Bronchial epithelial cell (primary cell): Measurements from ENCODE around the gene C1orf105. TPM values are rescaled to one million over a fixed set of nuclear protein-coding genes. Genes with fewer than 3 reads are reported as not detected.

Experiments used
- DNase-seq: peaks from one replicate; pipeline ENCODE4 v3.0.0-alpha.2; 2010; ENCODE audit warnings: low read depth
- FAIRE-seq: peaks from 2 replicates; lab custom pipeline; 2011; peaks lifted over from hg19 to GRCh38; lab: Jason Lieb, UNC
- H3K27me3 ChIP-seq: 2 replicates; pipeline ENCODE4 v1.5.1; 2011; ENCODE audit warnings: low read length; ENCODE audit not compliant: control insufficient read depth, insufficient read depth
- H3K36me3 ChIP-seq: 2 replicates; pipeline ENCODE4 v1.5.1; 2011; ENCODE audit warnings: low read length; ENCODE audit not compliant: control insufficient read depth, insufficient read depth
- H3K4me3 ChIP-seq: 2 replicates; pipeline ENCODE4 v1.5.1; 2011; ENCODE audit warnings: mild to moderate bottlenecking, low read depth, low read length, control low read depth
- total RNA-seq: library from RNA; depleted of rRNA; stranded (reverse); fragments of >200 nt; gene quantifications from 2 replicates; pipeline ENCODE4 v1.2.1, GENCODE V29; 2014
- TF ChIP-seq, protein P1 (sequence below): IDR thresholded peaks from 2 replicates; pipeline ENCODE4 v1.5.1; 2011; ENCODE audit warnings: mild to moderate bottlenecking, moderate library complexity, low read length, control low read depth, inconsistent platforms; ENCODE audit not compliant: insufficient read depth, severe bottlenecking

C1orf105 gene
- total RNA-seq, 1 donor from 2014 or later = not detected

GRCh38 chr1:172466795-172467407, 46.4 kb downstream of the C1orf105 start:
- TF ChIP-seq, protein P1, sequence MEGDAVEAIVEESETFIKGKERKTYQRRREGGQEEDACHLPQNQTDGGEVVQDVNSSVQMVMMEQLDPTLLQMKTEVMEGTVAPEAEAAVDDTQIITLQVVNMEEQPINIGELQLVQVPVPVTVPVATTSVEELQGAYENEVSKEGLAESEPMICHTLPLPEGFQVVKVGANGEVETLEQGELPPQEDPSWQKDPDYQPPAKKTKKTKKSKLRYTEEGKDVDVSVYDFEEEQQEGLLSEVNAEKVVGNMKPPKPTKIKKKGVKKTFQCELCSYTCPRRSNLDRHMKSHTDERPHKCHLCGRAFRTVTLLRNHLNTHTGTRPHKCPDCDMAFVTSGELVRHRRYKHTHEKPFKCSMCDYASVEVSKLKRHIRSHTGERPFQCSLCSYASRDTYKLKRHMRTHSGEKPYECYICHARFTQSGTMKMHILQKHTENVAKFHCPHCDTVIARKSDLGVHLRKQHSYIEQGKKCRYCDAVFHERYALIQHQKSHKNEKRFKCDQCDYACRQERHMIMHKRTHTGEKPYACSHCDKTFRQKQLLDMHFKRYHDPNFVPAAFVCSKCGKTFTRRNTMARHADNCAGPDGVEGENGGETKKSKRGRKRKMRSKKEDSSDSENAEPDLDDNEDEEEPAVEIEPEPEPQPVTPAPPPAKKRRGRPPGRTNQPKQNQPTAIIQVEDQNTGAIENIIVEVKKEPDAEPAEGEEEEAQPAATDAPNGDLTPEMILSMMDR = no peak
- no peaks in the 10 kb centered on the region for H3K27me3 ChIP-seq
- FAIRE-seq (peak; percentile 90), DNase-seq (peak; percentile 78)
- no peak overlapping the region for H3K4me3 ChIP-seq
- no peaks in the 10 kb centered on the region for H3K36me3 ChIP-seq

DNA sequence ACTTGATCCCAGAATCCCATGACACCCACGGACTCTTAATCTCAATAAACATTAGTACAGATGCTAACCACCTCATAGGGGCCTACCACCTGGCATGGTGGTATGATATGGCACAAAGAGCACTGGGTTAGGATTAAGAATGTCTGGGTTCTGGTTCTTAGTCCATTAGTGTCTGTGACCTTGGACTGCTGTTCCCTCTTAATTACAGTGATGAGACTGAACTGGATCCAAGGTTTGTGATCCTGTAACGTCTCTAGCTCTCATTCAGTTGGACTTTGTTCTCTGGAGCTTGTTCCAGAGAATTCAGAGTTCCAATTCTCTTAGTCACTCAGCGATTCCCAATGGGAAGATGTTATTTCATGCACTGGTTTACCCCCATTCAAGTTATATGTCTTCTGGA, 47.0 kb downstream of the C1orf105 start:
- TF ChIP-seq, protein P1 = no peak
- no peaks in the 10 kb centered on the region for H3K36me3 ChIP-seq
- H3K27me3 ChIP-seq = no peaks in the 10 kb centered on the region
- DNase-seq (no peak), FAIRE-seq (no peak)
- H3K4me3 ChIP-seq = no peak overlapping the region

GRCh38 chr1:172468296-172468695, 47.8 kb downstream of the C1orf105 start:
- H3K4me3 ChIP-seq = no peak overlapping the region
- FAIRE-seq (no peak), DNase-seq (no peak)
- no peaks in the 10 kb centered on the region for H3K36me3 ChIP-seq
- TF ChIP-seq, protein P1 = no peak
- H3K27me3 ChIP-seq = no peaks in the 10 kb centered on the region

GRCh38 chr1:172469717-172470116, 49.2 kb downstream of the C1orf105 start:
- H3K27me3 ChIP-seq = no peaks in the 10 kb centered on the region
- no peaks in the 10 kb centered on the region for H3K36me3 ChIP-seq
- no peak overlapping the region for H3K4me3 ChIP-seq
- FAIRE-seq (no peak), DNase-seq (no peak)
- TF ChIP-seq, protein P1 = no peak

DNA sequence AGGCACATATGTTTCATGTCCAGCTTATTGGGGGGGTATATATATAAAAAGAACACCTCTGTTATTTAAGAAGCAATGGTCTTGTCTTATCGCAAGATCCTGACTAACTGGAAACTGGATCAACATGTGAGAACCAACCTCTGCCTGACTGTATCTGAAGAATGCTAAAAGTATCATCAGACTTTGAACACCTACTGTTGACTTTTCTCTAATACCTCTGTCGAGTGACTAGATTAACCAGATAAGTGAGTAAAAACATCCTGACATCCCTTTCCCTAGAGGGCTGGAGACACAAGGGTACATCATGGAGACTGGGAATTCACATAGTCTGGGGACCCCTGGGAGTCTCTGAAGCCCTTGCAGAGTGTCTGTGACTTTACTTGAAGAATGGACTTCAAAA, 49.7 kb downstream of the C1orf105 start:
- no peak overlapping the region for H3K4me3 ChIP-seq
- H3K36me3 ChIP-seq = no peaks in the 10 kb centered on the region
- no peaks in the 10 kb centered on the region for H3K27me3 ChIP-seq
- DNase-seq (no peak), FAIRE-seq (no peak)
- TF ChIP-seq, protein P1 = no peak

DNA sequence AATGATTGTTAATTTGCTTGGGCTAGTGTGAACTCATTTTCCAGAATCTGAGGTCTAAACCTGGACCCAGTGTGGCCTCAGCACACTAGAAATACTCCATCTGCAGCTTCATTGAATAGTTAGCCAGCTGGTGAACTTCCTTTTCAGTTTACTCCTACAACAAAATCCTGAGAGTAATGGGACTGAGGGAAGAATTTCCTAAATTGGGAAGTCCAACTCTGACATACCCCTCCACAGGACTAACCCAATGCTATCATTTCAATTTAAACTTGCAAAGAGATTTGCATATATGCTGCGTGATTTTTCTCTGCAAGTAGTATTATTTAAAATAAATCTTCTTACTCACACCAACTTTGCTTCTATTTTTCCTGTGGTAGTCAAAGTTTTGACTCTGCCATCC, 51.2 kb downstream of the C1orf105 start:
- Histone ChIP-seq H3K36me3 (no peaks in the 10 kb centered on the region), H3K4me3 (no peak overlapping the region), H3K27me3 (no peaks in the 10 kb centered on the region)
- DNase-seq (no peak), FAIRE-seq (no peak)
- TF ChIP-seq, protein P1 = no peak
